Lung (tissue), 12 donors: ENCODE data around the gene SNX20. TPM values are rescaled to one million over a fixed set of nuclear protein-coding genes. Genes with fewer than 3 reads are reported as not detected.

Source experiments
- ATAC-seq: fragments of 200-7000 bp; cut with Tn5 transposase; one replicate; pipeline ENCODE4 v1.9.1; 2020; ENCODE audit warnings: moderate number of reproducible peaks; ENCODE audit not compliant: insufficient read depth, low FRiP score
- DNase-seq, 3 donors: peaks; one replicate each; pipeline ENCODE4 v3.0.0-alpha.2; 2013 to 2017
- H3K27ac ChIP-seq, 2 donors: one replicate each; pipeline ENCODE4 v1.5.1; 2013; ENCODE audit warnings: mild to moderate bottlenecking in 2 of 2, moderate library complexity in 2 of 2, control low read depth in 1 of 2, inconsistent platforms in 1 of 2, low read depth in 1 of 2, low read length in 1 of 2
- H3K27me3 ChIP-seq, 3 donors: one replicate each; pipeline ENCODE4 v1.5.1; 2013; ENCODE audit warnings: low read length in 2 of 3; ENCODE audit not compliant: control insufficient read depth in 3 of 3, insufficient read depth in 3 of 3
- H3K36me3 ChIP-seq, 4 donors: one replicate each; pipeline ENCODE4 v1.5.1; 2013; ENCODE audit warnings: low read length in 4 of 4, mild to moderate bottlenecking in 1 of 4, moderate library complexity in 1 of 4; ENCODE audit not compliant: control insufficient read depth in 4 of 4, insufficient read depth in 4 of 4
- H3K4me1 ChIP-seq, 5 donors: one replicate each; pipeline ENCODE4 v1.5.1; 2013; ENCODE audit warnings: low read length in 5 of 5, mild to moderate bottlenecking in 2 of 5, moderate library complexity in 1 of 5; ENCODE audit not compliant: control insufficient read depth in 5 of 5, insufficient read depth in 5 of 5
- H3K4me3 ChIP-seq: one replicate; pipeline ENCODE4 v1.5.1; 2013; ENCODE audit warnings: mild to moderate bottlenecking, control low read depth, moderate library complexity
- H3K9ac ChIP-seq, 2 donors: one replicate each; pipeline ENCODE4 v1.5.1; 2013; ENCODE audit warnings: low read length in 2 of 2, control low read depth in 1 of 2; ENCODE audit not compliant: insufficient read depth in 1 of 2
- H3K9me3 ChIP-seq, 4 donors: one replicate each; pipeline ENCODE4 v1.5.1; 2013; ENCODE audit warnings: low read length in 3 of 4, mild to moderate bottlenecking in 1 of 4, moderate library complexity in 1 of 4; ENCODE audit not compliant: control insufficient read depth in 4 of 4, insufficient read depth in 3 of 4
- CTCF ChIP-seq: IDR thresholded peaks from 2 replicates; pipeline ENCODE4 v1.5.1; 2012; ENCODE audit warnings: mild to moderate bottlenecking; ENCODE audit errors: control extremely low read depth, extremely low read depth
- WGBS, 2 donors: extraction: QIAGEN DNeasy Blood & Tissue Kit; methylation state at CpG; one replicate each; pipeline ENCODE4 v1.1.7; 2013; 5-methylcytosine and 5-hydroxymethylcytosine counted together
- polyA plus RNA-seq, 2 donors: library from polyadenylated mRNA; stranded (reverse); fragments of 200-250 nt; gene quantifications; one replicate each; pipeline ENCODE4 v1.2.1, GENCODE V29; 2013
- total RNA-seq, 2 donors: library from RNA; depleted of rRNA in 1 of 2; stranded (reverse); fragments of >200 nt in 1 of 2; gene quantifications; one replicate each; pipeline ENCODE4 v1.2.1, GENCODE V29; 2014 to 2021
- donor health status: control.
- donor health status: control.
- donor health status: Bipolar disorder and iron deficiency.
- donor health status: healthy.
- donor health status: DM: yes; HTN: yes; CAD: no.

SNX20 gene
- total and polyA plus RNA-seq, 4 donors = 3.1 to 14.9 (median 9.5) TPM

GRCh38 chr16:50709061-50709684, 28.1 kb upstream of the SNX20 start:
- Histone ChIP-seq H3K27me3 (no peaks in the 10 kb centered on the region), H3K27ac (peak overlapping the region in 1 of 2 donors; percentile 11), H3K9ac (no peak overlapping the region), H3K36me3 (peaks cover 0 to 3% (median 0%) of the 10 kb centered on the region in 4 donors), H3K4me3 (no peak overlapping the region), H3K4me1 (peaks cover 0 to 15% (median 10%) of the 10 kb centered on the region in 5 donors), H3K9me3 (peaks cover 0 to 2% (median 0%) of the 10 kb centered on the region in 4 donors)
- WGBS, 2 donors = 30 to 48% methylated on average over 8 of the region's 8 CpGs
- ATAC-seq = peak; percentile 54
- DNase-seq = no peak
- no peak for TF ChIP-seq CTCF

DNA sequence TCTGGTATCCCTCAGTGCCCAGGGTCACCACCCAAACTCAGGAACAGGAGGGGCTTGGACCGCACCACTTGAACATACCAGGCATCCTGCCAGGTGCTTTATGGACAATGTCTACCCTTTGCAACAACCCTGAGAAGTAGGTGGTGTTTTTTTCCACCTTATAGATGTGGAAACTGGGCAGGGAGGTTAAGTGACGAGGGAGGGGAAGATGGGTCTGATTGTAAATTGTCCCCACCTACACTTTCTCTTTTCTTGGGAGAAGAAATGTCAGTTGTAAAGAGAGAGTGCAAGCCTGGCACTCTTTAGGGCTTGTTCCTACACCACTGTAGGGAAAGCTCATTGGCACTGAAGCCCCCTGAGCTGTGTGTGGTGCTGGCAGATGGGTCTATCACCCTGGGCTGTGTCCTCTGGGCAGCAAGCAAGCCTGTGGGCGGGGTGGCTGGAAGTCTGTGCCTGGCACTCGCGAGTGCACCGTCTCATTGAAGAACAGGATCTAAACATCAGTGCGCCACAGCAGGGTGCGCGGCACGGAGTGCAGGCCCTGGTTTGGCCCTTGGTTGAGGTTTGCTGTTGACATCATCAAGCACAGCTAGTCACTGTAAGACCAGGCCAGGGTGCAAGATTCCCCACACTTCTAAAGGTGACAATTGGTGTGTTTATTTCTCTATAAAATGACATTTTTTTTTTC, 27.4 kb upstream of the SNX20 start:
- DNase-seq (peak in 1 of 3 donors; percentile 23), ATAC-seq (no peak)
- Histone ChIP-seq H3K9me3 (peaks cover 0 to 8% (median 4%) of the 10 kb centered on the region in 4 donors), H3K36me3 (peaks cover 0 to 3% (median 0%) of the 10 kb centered on the region in 4 donors), H3K4me3 (no peak overlapping the region), H3K27ac (peak overlapping the region in 1 of 2 donors; percentile 17), H3K4me1 (peaks cover 0 to 15% (median 10%) of the 10 kb centered on the region in 5 donors), H3K27me3 (no peaks in the 10 kb centered on the region), H3K9ac (no peak overlapping the region)
- WGBS, 2 donors = 60 to 62% methylated on average over 10 of the region's 10 CpGs
- TF ChIP-seq CTCF = no peak

DNA sequence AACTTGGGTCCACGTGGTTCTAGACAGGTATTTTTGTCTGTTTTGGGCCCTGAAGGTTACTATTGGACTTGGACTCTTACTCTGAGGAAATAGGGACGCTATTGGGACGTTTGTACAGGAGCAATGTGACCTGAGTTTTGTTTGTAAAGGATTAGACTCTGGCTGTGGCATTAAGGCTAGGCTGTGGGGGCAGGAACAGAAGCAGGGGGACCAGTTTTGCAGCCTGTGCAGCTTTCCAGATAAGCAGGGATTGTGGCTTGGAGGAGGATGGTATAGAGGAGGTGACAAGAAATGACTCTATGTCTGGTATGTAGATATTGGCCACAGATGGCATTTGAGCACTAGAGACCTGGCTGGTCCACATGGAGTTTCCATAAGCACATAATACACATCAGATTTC, 25.1 kb upstream of the SNX20 start:
- WGBS, 2 donors = 62 to 65% methylated on average over 3 of the region's 3 CpGs
- no peak overlapping the region for H3K27ac ChIP-seq
- H3K4me1 ChIP-seq = peaks cover 0 to 6% (median 1%) of the 10 kb centered on the region in 5 donors
- no peak for TF ChIP-seq CTCF
- no peak for DNase-seq
- H3K9me3 ChIP-seq = peaks cover 0 to 8% (median 4%) of the 10 kb centered on the region in 4 donors
- H3K36me3 ChIP-seq = no peaks in the 10 kb centered on the region
- H3K9ac ChIP-seq = no peak overlapping the region
- no peaks in the 10 kb centered on the region for H3K27me3 ChIP-seq
- H3K4me3 ChIP-seq = no peak overlapping the region
- ATAC-seq = no peak
